Activated T-helper 1 cell treated with anti-CD3 and anti-CD28 coated beads, Interleukin-2, amount 50 U/mL, for 16 hours (primary cell): ENCODE results near the gene MEGF11.

Experiments used
- DNase-seq, 2 donors: peaks; one replicate each; pipeline ENCODE4 v3.0.0-alpha.2; 2020; ENCODE audit warnings: low read depth in 1 of 2, low spot score in 1 of 2

MEGF11 gene

DNA sequence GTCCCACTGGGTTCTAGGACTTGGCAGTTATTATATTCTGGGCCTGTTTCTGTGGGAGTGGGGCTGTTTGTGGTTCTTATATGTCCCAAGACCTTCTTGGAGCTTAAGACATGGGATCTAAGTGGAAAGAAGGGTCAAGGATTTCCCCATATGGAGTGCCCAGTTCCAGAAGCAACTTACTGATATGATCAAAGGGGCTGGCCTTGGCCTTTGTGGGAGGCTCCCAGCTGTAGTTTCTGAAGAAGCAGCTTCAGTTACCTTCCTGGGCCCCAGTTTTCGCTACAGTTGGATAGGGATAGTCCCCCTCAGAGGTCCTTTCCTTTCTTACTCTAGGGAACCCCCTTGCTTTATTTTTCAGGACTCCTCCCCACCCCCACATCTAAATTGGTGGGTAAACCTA lies 328.2 kb downstream of the MEGF11 start:
- DNase-seq = no peak

DNA sequence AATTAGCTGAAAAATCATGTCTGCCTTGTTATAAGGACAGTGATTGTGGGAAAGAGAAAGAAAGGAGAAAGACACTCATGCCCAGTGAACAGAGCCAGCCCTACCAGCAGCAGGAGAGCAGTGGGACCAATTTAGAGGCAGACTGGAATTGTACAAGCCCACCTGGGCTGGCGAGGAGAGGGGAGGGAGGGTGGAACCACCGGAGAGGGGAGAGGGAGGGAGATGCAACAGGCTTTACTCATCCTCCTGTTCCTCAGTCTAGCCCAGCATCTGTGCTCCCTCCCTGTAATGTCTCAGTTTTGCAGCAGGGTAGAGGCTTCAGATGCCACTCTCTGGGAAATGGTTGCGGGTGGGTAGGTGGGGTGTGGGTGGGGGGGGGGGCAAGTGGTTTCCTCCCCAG lies 329.5 kb downstream of the MEGF11 start:
- no peak for DNase-seq

DNA sequence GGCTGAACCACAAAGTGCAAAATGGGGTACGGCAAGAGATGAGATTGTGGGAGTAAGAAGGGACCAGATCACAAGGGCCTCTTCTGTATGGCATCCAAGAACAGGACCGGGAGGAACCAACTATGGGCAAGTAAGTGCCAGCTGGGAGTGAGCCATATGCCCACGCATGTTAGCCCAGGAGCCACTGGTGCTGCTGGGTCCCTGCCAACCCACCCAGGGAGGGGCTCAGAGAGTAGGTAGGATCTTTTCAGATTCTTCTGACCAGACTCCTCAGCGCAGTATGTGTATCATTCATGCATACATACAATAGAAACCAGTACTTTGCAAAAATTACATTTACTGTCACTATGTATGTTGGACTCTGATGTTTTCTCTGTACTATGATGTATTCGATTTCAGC lies 330.3 kb downstream of the MEGF11 start:
- DNase-seq = no peak

DNA sequence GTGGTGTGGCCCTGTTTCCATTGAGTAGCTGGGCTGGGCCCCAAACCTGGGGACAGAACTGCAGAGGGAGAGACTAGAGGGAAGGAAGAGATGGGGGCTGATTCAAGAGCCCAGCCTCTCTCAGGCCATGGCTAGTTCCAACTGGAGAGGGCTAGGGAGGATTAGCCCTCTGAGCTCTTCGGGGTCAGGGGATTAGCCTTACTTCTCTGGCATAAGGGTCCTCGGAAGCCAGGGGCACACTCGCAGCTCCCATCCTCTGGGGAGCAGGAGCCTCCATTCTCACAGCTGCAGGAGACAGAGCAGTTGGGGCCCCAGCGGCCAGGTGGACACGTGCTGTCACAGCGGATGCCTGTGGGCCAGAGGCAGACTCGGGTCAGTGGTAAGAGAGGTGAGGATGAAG lies 330.9 kb downstream of the MEGF11 start:
- DNase-seq = no peak

DNA sequence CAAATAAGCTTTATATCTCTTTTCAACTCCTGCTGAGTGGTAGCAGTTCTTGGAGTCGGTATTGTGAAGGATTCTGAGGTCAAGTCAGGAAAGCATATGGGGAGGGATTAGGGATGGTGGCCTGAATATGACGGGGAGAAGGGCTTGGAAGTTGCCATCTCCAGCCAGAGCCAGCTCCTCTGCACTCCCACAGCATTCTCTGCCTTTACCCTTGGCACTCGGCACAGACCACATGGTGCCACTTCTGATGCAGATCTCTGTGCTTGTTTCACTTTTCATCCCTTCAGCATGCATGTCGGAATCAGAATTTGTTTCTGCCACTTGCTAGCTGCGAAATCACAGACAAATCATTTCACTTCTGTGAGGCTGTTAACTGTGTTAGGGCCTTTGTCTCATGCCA lies 331.8 kb downstream of the MEGF11 start:
- no peak for DNase-seq

DNA sequence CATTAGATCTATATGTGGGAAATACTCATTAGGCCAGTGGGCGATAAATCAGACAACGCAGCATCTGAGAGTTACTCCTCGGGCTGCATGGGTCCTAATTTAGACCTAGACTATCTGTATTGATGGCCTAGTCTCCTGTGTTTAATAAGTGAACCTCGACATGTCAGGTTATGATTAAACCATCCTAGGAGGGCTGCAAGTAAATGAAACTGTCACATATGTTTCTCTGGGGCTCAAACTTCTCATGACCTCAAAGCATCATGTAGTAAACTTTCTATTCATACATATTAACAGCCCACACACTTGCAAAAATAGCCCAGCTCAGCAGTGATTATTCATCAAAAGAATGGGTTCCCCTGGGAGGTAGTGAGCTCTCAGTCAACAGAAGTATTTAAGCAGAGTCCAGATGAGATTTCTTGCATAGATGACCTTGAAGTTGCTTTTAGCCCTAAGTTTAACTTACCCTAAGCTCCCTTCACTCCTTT lies 332.7 kb downstream of the MEGF11 start:
- no peak for DNase-seq

DNA sequence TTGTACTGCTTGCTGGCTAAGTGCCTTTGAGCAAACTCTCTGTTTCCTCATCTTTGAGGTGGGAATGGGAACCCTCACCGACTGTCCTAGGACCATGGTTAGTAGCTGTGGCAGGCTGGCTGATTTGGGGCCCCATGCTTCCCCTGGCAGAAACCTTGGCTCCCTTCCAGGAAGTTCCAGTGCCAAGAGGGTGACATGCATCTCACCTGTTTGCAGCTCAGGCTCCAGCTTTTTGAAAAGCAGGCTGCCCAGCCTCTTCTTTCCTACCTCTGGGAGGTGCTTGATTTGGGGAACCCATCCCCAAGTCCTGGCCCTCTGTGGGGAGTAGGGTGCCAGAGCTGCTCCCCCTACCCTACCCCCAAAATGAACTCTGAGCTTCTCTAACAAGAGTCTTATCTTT lies 333.4 kb downstream of the MEGF11 start:
- DNase-seq = no peak

DNA sequence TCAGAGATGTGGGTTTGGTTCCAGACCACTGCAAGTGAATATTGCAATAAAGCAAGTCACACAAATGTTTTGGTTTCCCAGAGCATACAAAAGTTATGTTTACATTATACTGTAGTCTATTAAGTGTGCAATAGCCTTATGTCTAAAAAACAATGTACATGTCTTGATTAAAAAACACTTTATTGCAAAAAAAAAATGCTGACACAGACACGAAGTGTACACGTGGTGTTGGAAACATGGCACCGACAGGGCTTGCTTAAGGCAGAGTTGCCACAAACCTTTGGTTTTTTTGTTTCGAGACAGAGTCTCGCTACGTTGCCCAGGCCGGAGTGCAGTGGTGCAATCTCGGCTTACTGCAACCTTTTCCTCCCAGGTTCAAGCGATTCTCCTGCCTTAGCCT lies 334.2 kb downstream of the MEGF11 start:
- DNase-seq = no peak

DNA sequence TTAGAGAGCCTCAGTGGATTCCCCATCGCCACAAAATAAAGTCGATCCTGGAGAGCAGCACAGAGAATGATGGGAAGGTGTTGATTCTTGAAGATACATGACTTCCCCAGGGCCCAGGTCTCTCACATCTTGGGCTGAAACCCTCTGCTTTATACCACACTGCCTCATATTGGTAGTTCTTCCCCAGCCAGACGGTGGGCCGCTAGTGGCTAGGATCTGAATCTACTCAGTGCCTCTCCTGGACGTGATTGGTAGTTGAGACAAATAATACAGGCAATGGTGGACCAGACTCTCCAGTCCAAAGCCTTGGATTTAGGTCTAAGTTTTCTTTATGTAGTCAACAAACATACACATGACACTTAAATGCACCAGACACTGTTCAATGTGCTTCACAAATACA lies 334.6 kb downstream of the MEGF11 start:
- DNase-seq = no peak

DNA sequence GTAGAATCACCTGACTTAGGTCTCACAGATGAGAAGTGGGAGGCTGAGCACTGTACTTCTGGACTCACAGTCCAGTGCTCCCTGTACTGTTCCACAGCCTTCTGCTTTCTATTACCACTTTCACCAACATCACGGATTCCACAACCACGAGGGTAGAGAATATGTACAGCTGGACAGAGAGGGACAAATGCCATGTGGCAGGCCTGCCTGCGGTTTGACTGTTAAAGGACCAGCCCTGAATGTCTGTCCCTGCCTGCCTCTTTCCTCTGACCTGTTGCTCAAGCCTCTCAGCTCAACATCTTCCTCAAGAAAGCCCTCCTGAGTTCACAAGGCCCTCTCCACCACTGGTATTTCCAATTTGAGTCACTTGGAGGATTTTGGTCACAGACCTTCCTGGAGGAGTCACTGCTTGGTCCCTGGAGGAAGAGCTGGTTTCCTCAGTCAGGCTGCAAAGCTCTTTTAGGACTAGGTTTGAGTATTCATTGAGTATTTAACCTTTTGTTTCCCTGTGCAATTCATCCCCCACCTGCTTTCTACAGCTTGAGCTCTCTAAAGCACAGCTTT lies 335.1 kb downstream of the MEGF11 start:
- DNase-seq = no peak

DNA sequence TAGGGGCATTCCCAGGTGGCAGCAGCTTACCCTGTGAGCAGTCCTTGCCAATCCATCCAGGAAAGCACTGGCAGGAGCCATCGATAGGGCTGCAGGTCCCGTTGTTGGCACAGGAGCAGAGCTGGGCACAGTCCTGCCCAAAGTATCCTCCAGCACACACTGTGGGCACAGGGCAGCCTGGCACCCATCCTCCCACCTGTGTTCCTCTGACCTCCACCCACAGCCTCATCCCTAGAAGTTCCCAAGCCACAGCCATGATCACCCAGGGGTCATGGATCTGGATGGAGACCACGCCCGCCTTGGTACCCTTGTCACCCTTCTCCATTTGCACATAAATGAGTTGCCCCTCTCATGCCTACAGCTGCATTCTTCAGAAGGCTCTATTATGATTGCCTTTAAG lies 335.6 kb downstream of the MEGF11 start:
- no peak for DNase-seq

DNA sequence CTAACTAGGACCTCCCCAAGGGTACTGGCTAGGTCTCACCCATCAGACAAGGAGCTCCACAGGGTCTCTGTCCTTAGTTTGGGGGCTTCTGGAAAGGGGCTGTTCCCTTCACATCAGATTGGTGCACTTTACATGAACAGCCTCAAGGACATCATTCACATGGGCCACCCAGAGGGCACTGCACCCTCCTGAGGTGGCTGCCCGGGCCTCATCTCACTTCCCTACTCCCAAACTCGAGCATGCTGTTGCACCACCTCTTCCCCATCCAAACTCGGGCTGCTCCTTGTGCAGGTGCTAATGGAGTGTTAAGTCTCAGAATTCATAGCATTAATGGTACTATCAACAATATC lies 336.2 kb downstream of the MEGF11 start:
- no peak for DNase-seq

DNA sequence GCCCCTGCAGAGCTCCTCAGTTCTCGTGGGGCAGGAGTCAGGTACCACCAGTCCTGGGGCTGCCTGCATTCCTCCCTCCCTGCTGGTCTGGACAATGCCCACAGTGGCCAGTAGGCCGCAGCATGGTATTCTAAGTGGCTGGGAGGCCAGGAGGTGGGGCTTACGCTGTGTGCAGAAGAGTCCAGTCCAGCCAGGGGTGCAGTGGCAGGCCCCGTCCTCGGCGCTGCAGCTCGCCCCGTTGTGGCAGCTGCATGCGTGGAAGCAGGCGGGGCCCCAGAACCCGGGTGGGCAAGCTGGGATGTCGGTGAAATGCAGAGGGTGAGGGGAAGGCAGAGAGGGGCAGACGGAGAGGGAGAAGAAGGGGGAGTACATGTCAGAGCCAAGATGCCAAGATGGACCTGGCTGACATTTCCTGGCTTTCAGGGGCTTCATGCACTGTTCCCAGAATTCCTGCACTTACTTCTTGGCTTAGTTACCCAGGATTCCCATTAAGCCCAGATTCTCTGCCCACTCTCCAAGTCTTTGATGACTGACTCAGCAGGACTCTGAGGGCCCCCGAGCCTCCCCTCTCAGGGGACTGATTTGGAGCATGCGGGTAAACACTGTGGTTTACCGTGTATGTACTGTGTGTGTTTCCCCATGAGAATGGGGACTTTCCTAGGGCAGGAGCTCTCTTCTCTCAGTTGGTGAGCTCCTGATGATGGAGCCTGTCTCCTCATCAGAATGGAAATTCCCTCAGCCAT lies 336.7 kb downstream of the MEGF11 start:
- DNase-seq = no peak

DNA sequence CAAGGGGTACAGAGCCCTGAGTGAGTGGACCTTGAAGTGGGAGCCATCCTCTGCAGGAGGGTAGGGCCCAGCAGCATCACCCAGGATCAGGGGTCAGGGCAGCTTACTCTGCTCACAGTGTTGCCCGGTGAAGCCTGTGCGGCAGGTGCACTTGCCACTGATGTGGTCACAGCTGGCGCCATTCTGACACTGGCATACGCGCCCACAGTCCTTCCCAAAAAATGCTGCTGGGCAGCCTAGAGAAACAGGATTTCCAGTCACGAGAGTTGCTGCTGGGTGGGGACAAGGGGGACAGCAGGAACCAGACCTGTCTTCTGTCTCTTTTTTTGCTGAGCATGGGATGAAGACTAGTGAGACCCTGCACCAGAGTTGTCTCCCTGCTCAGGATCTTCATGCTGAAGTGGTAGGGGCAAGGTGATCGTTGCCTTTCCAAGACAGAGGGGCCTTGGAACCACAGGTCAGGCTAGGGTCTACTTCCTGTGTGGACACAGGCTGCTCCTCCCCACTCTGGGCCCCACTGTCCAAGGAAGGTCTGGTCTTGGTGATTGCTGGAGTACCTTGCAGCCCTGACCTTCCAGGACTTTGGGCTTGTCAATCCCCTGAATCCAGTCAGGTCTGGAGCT lies 337.4 kb downstream of the MEGF11 start:
- DNase-seq = no peak

DNA sequence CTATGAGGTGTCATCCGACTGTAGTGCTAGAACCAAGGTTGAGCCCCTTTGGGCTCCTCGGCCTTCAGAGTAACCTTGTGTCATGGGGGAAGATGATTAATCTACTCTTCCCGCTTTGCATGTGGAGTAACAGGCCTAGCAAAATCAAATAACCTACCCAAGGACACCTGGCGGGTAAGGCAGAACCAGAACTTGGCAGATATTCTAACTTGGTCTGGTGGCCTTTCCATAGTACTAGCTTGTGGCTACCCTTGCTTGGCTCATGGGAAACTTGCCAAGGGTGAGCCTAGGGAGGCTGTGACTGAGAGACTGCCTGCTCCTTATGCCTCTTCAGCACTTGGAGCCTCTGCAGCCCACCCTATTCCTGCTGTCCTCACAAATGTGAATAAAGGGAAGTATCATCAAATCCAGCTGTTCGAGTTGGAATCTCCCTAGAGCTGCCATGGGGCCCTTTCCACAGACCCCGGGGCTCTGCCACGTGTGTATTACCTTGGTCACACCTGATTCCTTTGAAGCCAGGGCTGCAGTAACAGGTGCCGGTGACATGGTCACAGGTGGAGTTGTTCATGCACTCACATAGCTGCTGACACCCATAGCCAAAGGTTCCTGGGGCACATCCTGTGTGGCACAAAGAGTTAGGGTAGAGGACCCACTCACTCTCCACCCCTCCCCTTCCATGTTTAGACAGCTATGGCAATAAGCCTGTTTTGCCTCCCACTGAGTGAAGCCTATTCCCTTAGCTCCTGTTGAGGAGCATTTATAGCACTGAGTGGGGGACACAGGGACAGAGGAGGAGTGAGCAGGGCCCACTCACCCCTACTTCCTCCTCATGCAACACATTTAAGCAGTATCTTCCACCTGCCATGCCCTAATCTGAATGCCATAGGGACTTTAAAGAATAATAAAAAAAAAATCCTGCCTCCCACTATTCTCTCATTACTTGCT lies 338.3 kb downstream of the MEGF11 start:
- no peak for DNase-seq

DNA sequence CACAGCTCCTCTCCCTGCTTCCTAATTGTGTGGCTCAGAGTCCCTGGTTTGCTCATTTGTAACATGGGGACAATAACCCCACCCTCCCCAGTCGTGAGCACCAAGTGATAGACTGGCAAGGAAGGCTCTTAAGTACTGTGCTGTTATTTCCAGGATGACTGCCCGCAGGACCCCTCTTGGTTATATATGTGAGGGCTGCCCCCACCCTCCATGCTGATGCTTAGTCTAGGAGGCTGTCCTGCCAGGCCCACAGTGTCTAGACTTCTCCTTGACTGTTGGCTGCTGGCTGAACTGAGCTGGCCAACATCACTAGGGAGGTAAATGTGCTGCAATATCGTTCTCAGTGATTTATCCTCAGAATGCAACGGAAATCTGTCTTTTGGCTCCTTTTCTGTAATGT lies 339.2 kb downstream of the MEGF11 start:
- DNase-seq = no peak

DNA sequence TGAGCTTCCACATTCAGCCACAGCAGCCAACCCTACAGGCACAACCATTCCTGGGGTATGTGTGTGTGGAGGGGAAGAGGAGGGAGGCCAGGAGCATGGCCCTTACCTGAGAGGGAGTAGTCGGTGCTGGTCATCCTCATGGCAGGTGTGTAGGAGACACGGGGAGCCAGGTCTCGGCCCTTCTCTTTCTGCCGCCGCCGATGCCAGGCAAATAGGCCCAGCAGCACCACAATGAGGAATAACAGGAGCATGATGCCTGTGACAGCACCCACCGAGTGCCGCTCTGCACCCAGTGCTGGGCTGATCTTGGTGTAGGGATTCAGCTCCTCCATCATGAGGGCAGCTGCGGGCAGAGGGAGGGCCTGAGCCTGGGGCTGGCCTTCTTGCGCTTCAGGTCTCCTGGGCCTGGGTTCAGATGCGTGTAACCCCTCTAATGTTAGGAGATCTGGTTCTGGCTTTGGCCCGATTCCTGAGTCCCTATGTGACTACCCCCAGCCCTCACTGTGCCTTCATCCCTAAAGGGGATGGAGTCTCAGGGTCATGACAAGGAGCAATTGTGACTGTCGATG lies 339.8 kb downstream of the MEGF11 start:
- DNase-seq = no peak

DNA sequence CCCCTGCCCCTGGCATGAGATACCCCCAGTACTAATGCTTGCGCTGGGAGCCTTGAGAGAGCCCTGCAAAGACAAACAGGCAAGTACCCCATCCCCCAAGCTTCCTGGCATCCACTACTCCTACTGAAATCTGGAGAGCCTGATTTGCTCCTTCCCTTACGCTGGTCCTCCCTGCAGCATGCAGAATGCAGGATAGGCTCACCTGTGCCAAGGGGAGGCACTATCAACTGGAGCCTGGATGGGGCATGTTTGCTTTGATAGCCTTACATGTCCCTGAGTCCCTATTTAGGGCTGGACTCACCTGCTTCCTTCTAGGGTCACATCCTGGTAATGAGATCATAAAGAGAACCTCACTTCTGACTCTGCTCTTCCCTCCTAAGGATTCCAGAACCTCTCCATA lies 341.3 kb downstream of the MEGF11 start:
- DNase-seq = no peak

DNA sequence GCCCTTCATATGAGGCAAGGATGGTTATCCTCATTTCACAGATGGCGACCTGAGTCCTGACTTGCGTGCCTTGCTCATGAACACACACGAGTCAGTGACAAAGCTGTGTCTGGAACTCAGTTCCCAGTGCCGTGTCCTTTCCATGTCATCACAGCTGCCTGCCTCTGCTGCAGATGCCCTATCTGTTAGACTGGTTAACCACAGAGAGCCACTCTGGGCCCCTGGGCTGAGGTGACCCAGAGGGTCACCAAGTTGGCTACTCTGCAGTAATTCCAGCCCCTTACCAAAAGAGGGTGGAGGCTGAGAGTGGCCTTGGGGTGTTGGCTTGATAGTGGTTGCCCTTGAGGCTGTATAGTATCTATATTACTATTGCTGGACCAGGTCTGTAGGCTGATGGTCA lies 343.2 kb downstream of the MEGF11 start:
- no peak for DNase-seq

DNA sequence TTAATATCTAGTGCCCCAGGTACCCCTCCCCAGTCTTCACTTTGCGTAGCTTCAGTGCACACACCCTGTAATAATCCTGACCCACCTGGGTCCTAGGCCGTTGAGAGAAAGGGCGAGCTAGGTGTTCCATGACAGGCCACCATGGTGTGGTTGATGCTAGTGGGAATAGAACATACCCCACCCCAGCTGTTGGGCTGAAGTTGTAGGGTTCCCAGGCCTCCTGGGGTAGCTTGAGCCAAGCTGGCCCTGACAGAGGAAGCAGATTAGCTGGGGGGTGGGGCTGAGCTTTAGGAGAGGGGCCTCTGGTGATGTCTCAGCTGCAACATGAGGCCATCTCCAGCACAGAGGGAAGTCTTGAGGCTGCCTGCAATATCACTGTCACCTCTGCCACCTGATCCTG lies 343.7 kb downstream of the MEGF11 start:
- DNase-seq = no peak

DNA sequence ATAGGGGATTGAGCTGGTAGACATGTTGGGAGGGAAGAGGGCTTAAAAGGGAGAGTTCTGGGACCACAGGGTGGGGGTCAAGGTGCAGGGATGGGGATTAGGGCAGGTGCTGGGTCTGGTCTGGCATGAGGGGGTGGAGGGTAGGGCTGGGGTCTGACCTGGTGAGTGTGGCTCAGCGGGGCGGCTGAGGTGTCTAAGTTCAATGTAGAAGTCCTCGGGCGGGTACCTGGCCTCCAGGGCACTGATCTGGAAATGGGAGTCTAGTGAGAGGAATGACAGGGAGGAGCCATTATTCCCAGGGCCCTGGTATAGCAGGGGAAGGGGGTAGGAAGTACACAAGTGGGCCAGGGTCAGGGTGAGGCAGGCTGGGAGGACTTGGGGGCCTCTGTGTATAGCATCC lies 344.7 kb downstream of the MEGF11 start:
- DNase-seq = no peak
